NB4 (cell line): ENCODE data around the gene ENG.

Experiments used
- MYC ChIP-seq: IDR thresholded peaks from 2 replicates; pipeline ENCODE4 v1.6.1; 2011; ENCODE audit warnings: low read depth, low read length
- POLR2A ChIP-seq: IDR thresholded peaks from 2 replicates; pipeline ENCODE4 v1.6.1; 2011; ENCODE audit warnings: mild to moderate bottlenecking; ENCODE audit not compliant: insufficient read length; ENCODE audit errors: extremely low read depth
- TF ChIP-seq, protein P1 (sequence below): IDR thresholded peaks from one replicate; pipeline ENCODE4 v1.5.1; 2012; ENCODE audit warnings: low read depth, low read length
- TF ChIP-seq, protein P2 (sequence below): IDR thresholded peaks from 2 replicates; pipeline ENCODE4 v1.6.1; 2011; ENCODE audit warnings: low read depth, low read length

DNA sequence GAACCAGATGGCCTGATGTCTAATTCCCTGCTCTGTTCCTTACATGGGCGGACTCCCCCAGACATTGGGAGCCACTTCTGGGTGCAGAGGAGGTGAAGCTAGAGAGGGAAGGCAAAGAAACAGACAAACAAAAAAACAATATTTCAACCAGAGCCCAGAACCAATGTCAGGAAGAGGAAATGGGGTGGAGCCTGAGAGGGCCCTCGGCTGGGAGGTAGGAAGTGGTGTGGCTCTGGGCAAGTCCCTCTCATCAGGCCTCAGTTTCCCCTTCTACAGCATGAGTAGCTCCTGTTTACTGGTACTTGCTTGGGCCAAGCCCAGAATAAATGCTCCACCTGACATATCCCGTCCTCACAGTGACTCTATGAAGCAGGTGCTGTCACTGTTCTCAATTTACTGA is 87.0 kb downstream of the ENG start:
- TF ChIP-seq, protein P1, sequence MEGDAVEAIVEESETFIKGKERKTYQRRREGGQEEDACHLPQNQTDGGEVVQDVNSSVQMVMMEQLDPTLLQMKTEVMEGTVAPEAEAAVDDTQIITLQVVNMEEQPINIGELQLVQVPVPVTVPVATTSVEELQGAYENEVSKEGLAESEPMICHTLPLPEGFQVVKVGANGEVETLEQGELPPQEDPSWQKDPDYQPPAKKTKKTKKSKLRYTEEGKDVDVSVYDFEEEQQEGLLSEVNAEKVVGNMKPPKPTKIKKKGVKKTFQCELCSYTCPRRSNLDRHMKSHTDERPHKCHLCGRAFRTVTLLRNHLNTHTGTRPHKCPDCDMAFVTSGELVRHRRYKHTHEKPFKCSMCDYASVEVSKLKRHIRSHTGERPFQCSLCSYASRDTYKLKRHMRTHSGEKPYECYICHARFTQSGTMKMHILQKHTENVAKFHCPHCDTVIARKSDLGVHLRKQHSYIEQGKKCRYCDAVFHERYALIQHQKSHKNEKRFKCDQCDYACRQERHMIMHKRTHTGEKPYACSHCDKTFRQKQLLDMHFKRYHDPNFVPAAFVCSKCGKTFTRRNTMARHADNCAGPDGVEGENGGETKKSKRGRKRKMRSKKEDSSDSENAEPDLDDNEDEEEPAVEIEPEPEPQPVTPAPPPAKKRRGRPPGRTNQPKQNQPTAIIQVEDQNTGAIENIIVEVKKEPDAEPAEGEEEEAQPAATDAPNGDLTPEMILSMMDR: no peak
- no peak for TF ChIP-seq POLR2A
- no peak for TF ChIP-seq MYC
- TF ChIP-seq, protein P2, sequence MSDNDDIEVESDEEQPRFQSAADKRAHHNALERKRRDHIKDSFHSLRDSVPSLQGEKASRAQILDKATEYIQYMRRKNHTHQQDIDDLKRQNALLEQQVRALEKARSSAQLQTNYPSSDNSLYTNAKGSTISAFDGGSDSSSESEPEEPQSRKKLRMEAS: no peak
